ENCODE results near the gene CDC20B.
"Not testable (repeated sequence)": the region's sequence is repeated elsewhere in the genome, so short reads cannot be mapped to it uniquely, and the experiment has no call there.

DNA sequence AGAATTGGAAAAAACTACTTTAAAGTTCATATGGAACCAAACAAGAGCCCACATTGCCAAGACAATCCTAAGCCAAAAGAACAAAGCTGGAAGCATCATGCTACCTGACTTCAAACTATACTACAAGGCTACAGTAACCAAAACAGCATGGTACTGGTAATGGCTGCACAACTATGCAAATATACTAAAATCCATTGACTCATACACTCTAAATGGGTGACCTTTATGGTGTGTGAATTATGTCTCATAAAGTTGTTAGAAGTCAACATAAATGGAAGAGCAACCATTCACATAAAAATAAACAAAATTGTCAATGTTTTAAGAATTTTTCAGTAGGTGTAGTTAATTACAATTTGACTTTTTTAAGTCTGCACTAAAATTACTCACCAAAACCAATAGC is 71.8 kb downstream of the CDC20B start:
- TF ChIP-seq EZH2phosphoT487 (IDR thresholded peaks at IDR 0.05; ENCODE audit: insufficient read depth, low read depth); EZH2 (IDR thresholded peaks at IDR 0.05; ENCODE audit: insufficient read depth, poor library complexity, severe bottlenecking): not testable (repeated sequence)
